GM19455 (cell line): Measurements from ENCODE around the gene CTNNA3.

Experiments
- ATAC-seq: cut with Tn5 transposase; IDR thresholded peaks from one replicate; pipeline ENCODE4 v1.9.1; 2021; ENCODE audit not compliant: unreplicated experiment

Gene CTNNA3

GRCh38 chr10:67049988-67050387, 646.0 kb downstream of the CTNNA3 start:
- no peak for ATAC-seq

- ATAC-seq = no peak
Measured at GRCh38 chr10:67046507-67046906, 649.5 kb downstream of the CTNNA3 start.

DNA sequence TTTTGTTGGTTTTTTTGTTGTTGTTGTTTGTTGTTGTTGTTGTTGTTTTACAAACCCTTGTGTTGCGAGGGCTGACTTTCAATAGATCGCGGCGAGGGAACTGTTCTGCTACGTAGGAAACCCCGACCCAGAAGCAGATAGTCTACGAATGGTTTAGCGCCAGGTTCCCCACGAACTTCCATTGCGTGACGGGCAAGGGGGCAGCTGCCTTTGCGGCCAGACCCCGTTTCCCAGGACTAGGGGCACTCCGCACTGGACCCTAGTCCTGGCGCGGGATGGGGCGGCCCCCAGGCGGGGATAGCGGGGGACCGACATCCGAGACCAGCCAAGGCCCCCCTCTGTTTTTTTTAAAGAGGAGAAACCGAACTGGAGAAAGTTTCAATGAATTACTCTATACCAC, 650.6 kb downstream of the CTNNA3 start:
- ATAC-seq = no peak

GRCh38 chr10:67043041-67043440, 653.0 kb downstream of the CTNNA3 start:
- no peak for ATAC-seq

DNA sequence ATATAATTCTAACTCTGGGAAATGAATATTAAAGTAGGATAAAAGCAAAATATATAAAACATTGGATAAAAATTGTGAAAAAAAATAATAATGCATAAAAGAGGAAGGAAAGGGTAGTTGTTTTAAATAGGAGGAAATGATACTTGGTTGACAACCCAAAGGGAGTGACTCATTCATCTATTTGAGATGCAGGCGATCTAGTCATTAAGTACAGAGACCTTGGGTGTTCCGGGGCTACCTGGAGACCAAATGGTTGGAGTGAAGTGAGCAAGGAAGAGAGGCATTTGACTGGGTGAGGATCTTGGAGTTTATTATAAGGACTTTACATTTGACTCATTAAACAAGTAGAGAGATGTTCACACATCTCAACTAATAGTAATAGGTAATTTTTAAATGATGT, 659.2 kb downstream of the CTNNA3 start:
- ATAC-seq = no peak

DNA sequence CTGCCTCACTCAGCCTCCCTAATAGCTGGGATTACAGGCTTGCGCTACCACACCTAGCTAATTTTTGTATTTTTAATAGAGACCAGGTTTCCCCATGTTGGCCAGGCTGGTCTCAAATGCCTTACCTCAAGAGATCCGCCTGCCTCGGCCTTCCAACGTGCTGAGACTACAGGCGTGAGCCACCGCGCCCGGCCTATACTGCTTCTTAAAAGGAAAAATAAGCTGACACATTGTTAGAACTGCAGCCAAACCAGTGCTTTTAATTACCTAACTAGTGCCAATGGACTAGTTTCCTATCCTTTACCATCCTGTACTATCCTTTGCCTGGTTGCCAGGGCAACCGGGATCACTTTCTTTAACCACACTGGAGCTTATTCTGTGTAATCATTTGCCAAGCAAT, 662.1 kb downstream of the CTNNA3 start:
- ATAC-seq = no peak

DNA sequence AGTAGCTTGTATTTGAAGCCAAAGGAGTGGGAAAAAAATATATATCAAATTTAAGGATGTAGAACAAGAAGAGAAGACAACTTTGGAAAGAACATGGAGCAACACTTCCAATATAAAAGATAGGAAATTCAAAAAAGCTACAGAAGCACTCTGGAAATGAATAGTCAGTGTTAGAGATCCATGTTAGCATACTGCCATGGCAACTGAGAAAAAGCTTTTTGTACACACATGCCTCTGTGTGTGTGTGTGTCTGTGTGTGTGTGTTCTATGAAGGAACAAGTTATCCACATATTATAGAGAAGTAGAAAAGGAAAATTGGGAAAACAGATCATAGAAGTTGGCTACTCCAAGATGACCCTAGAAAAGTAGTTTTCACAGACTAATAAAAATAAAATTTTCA, 673.9 kb downstream of the CTNNA3 start:
- ATAC-seq = no peak

DNA sequence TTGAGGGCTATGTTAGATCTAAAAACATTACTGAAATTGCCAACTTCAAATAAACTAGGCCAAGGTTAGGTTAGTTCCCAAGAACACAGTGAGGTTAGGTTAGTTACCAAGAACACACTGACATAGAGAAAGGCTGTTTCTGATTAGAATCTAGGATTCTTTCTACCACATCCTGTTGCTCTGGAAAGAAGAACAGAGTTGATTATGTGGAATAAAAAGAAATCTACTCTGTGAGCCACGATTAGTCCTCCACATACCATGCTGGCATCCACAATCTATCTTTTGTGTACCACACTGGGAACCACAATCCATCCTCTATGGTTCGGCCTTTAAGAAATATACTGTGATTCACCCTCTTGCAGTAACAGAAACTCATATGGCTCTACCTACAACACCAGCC, 678.8 kb downstream of the CTNNA3 start:
- ATAC-seq = no peak

- ATAC-seq = no peak
Measured at GRCh38 chr10:67015225-67015624, 680.8 kb downstream of the CTNNA3 start.

DNA sequence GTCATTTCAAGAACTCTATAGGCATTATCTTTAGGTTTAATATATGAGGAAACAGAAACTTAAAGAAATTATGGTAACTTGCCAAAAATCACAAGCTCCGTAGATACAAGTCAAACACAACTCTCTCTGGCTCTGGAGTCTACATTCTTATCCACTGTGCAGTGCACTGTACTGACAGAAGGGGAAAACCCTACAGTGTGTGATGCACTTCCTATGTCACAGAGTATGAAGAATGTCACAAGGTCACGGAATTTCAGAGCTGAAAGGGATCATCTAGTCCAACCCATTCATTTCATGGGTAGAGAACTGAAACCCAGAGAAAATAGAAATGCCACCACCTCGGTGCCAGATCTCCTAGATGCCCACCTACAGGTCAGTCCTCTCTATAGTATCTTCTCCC, 684.0 kb downstream of the CTNNA3 start:
- no peak for ATAC-seq

DNA sequence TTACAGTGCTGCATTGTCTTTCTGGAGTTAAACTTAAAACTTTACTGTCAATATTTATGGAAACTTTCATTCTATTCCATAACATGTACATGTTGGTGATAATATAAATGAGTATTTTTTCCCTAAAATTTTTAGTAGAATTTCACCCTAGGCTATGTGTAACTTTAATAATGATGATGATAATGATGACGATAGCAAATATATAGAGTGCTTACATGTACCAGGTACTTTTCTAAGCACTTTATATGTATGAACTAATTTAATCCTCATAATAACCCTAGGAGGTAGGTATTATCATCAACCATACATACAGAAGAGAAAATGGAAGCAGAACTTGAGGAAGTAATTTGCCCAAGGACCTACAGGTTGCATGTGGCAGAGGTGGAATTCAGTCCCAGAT, 684.5 kb downstream of the CTNNA3 start:
- no peak for ATAC-seq

DNA sequence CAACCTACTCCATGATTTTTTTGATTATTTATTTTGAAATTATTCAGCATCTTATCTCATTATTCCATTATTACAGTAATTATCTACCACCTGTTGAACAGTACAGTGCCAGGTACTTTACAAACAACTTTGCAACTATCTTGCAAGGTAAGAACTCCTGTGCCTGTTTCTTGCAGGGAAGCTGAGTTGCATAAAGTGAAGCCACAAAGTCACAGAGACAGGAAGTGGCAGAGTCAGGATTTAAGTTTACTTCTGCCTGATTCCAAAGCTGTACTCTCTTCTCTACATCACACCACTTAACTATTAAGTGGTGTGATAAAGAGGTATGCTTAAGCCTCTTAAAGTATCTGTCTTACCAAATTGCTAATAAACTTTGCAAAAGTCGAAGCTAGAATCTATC, 690.0 kb downstream of the CTNNA3 start:
- no peak for ATAC-seq

- ATAC-seq = no peak
Measured at GRCh38 chr10:67004690-67005089, 691.3 kb downstream of the CTNNA3 start.

DNA sequence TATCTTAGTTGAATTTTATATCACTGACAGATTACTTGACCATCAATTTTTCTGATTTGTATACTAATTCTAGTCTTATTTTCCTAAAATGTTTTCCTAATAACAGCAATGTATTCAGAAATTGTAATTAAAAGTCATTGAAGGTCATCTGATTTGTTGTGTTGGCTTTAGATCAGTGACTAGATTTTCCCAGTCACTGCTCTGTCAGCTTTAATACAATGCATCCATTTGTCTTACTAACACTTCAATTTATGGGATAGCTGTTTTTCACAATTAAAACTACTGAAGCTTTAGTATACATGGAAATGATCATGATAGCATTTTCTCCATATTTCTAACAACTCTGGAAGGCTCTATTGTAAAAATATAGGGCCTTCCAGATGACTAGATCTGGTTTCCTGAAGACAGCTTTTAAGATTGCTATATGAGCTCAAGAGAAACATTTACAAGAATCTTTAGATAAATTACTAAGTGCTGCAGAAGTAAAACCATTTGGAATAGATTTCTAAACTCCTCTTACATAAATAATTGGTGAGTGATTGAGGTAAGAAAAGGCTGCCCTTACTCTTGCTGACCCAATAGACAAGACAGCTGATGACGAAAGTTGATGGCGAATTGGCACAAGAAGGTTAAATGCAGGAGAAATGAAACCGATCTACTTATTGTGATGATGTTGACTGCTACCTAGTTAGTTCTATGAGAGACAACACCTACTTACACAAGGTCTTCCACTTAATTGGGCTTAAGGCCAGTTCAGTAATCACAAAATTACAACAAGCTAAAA, 696.0 kb downstream of the CTNNA3 start:
- ATAC-seq = no peak

GRCh38 chr10:66996996-66997395, 699.0 kb downstream of the CTNNA3 start:
- ATAC-seq = no peak

GRCh38 chr10:66990143-66990830, 705.7 kb downstream of the CTNNA3 start:
- no peak for ATAC-seq

DNA sequence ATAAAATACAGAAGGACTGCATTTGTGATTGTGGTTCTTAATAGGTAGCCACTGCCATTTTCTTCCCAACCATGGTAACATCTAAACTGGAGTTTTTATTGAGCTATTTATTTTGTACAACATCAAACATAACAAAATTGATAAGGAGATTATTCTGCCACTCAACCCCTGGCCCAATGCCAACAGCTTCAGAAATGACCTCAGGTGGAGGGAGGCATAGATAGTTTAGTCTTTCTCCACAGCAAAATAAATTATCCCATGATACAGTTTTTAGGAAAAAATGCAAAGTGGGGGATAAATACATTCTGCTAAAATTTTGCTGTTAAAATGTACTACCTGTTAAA, 712.5 kb downstream of the CTNNA3 start:
- ATAC-seq = no peak

DNA sequence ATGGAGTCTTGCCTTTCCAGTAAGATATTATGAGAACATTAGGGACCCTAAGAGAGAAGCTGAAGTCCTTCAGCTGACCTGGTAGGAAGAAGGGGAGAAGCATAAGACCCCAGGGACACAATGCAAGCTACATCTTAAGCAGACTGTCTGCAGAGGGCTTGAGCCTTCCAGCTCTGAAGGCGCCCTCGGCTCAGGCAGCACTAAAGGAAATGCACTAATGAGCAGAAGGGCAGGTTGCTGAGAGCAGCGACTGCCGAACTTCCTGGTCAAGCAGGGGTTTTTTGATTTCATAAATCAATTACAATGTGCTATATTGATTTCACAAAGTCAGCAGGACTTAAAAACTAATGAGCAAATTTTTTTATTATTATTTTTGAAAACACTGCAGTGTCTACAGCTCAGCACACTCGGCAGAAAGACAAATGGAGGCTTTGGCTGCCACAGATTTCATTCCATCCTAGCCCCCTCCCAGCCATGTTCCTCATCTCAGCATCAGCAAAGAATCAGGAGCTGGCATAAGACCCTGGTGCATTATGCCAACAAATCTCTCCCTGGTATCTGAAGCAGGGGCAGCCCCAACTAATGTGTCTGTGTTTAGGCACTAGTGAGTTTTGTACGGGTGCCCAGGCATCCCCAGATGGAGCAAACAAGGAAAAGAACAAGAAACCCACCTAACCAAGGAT, 713.1 kb downstream of the CTNNA3 start:
- no peak for ATAC-seq

GRCh38 chr10:66982053-66982420, 714.0 kb downstream of the CTNNA3 start:
- ATAC-seq = no peak

DNA sequence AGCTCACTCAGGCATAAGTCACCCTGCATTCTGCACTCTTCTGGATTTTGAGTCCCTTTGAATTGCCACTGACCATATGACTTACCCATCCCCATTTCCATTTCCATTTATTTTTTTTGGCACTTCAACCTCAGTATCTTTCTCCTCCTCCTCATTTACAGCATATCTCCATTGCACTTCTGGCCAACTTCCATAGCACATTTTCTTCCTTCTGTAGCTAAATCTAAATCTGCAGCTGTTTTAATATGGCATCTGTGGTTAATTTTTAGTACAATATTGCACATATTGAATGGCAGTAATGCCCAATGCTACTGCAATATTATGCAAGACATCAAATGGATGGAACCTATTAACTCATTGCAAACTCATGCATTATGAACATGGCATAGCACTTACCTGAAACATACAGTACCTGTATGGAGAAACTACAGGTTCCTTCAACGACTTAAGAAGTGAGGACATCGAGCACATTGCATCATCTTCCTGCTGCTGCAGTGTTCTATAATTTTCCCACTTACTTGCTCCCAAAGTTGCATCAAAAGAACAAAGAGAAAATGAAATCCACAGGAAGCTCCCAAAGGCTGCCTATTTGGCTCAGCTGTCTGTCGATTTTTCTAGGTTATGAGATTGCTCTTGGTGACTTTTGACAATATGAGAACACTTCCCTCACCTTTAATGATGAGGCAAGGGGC, 714.5 kb downstream of the CTNNA3 start:
- ATAC-seq = no peak

DNA sequence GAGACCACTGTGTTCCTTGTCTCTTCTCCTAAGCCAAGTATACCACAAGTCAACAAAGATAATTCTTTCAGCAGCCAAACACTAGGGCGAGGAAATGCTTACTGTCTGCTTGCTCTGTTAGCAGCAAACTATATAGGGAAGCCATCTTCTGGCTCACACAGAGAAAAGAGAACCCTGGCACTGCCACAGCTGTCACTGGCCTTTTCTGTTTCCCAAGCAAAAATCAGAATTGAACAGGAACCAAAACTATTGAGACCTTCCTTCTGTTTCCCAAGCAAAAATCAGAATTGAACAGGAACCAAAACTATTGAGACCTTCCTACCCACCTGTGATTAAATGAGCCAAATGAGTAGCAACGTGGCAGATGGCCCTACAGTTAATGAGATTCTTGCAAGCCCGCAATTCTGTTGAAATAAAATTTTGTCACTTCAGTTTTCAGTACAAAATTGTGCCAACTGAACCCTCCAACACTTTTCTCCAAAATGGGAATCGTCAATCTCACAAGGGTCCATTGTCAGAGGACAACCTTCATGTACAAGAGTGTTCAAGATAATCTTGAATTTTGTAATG, 715.7 kb downstream of the CTNNA3 start:
- ATAC-seq = no peak
